ENCODE measurements around the gene B3GNT8.

The B3GNT8 gene

GRCh38 chr19:41421314-41421713 lies 5.9 kb downstream of the B3GNT8 start:
- no peak for DNase-seq (ENCODE audit: low read depth)
- TF ChIP-seq CTCF (IDR thresholded peaks at IDR 0.05; ENCODE audit: control insufficient read depth, extremely low read depth, insufficient read depth) = no peak
- no peak overlapping the region for H3K4me3 ChIP-seq (ENCODE audit: low read depth, low read length)

GRCh38 chr19:41420101-41420880 lies 6.9 kb downstream of the B3GNT8 start:
- DNase-seq (ENCODE audit: low read depth) = no peak
- no peak for TF ChIP-seq CTCF (IDR thresholded peaks at IDR 0.05; ENCODE audit: control insufficient read depth, extremely low read depth, insufficient read depth)
- H3K4me3 ChIP-seq (ENCODE audit: low read depth, low read length) = no peak overlapping the region

- H3K4me3 ChIP-seq (ENCODE audit: low read depth, low read length) = no peak overlapping the region
- no peak for TF ChIP-seq CTCF (IDR thresholded peaks at IDR 0.05; ENCODE audit: control insufficient read depth, extremely low read depth, insufficient read depth)
- DNase-seq (ENCODE audit: low read depth) = no peak
Observed at GRCh38 chr19:41416194-41416674, 10.9 kb downstream of the B3GNT8 start.

GRCh38 chr19:41415154-41415571 lies 12.0 kb downstream of the B3GNT8 start:
- no peak for TF ChIP-seq CTCF (IDR thresholded peaks at IDR 0.05; ENCODE audit: control insufficient read depth, extremely low read depth, insufficient read depth)
- H3K4me3 ChIP-seq (ENCODE audit: low read depth, low read length) = no peak overlapping the region
- no peak for DNase-seq (ENCODE audit: low read depth)

GRCh38 chr19:41414461-41414860 lies 12.7 kb downstream of the B3GNT8 start:
- DNase-seq (ENCODE audit: low read depth) = no peak
- H3K4me3 ChIP-seq (ENCODE audit: low read depth, low read length) = no peak overlapping the region
- no peak for TF ChIP-seq CTCF (IDR thresholded peaks at IDR 0.05; ENCODE audit: control insufficient read depth, extremely low read depth, insufficient read depth)

- TF ChIP-seq CTCF (IDR thresholded peaks at IDR 0.05; ENCODE audit: control insufficient read depth, extremely low read depth, insufficient read depth) = no peak
- no peak for DNase-seq (ENCODE audit: low read depth)
- H3K4me3 ChIP-seq (ENCODE audit: low read depth, low read length) = no peak overlapping the region
Observed at GRCh38 chr19:41413947-41414346, 13.2 kb downstream of the B3GNT8 start.

GRCh38 chr19:41412953-41413352 lies 14.2 kb downstream of the B3GNT8 start:
- DNase-seq (ENCODE audit: low read depth) = no peak
- TF ChIP-seq CTCF (IDR thresholded peaks at IDR 0.05; ENCODE audit: control insufficient read depth, extremely low read depth, insufficient read depth) = no peak
- no peak overlapping the region for H3K4me3 ChIP-seq (ENCODE audit: low read depth, low read length)

Measured in LNCaP clone FGC (cell line).